A549 (cell line): ENCODE measurements around the gene SSR3.
"Not testable (repeated sequence)": the region's sequence is repeated elsewhere in the genome, so short reads cannot be mapped to it uniquely, and the experiment has no call there.

ENCODE experiments used
- BHLHE40 ChIP-seq: IDR thresholded peaks from 2 replicates; pipeline ENCODE4 v1.6.1; 2012; ENCODE audit warnings: low read depth, low read length, inconsistent platforms
- CBX2 ChIP-seq: fragments of 200-600 bp; sonication (generic); IDR thresholded peaks from 2 replicates; pipeline ENCODE4 v1.6.1; 2016; ENCODE audit warnings: low read depth, mild to moderate bottlenecking, borderline replicate concordance
- CEBPB ChIP-seq, 2 experiments: fragments of >200 bp in 1 of 2; sonication (Bioruptor Twin) in 1 of 2; formaldehyde crosslinking in 1 of 2; IDR thresholded peaks; 2 replicates each; pipeline ENCODE4 v1.6.1; 2012 to 2016
- KDM1A ChIP-seq: fragments of 200-600 bp; sonication (generic); IDR thresholded peaks from 2 replicates; pipeline ENCODE4 v1.6.1; 2016; ENCODE audit warnings: low read depth, mild to moderate bottlenecking
- MAX ChIP-seq: IDR thresholded peaks from 2 replicates; pipeline ENCODE4 v1.6.1; 2012
- NR3C1 ChIP-seq: fragments of >200 bp; sonication (Bioruptor Twin); formaldehyde crosslinking; IDR thresholded peaks from 3 replicates; pipeline ENCODE4 v1.6.1; 2017
- PBX3 ChIP-seq: IDR thresholded peaks from 2 replicates; pipeline ENCODE4 v1.6.1; 2012
- POLR2A ChIP-seq: IDR thresholded peaks from 2 replicates; pipeline ENCODE4 v1.6.1; 2012; ENCODE audit warnings: mild to moderate bottlenecking, low read length
- RAD21 ChIP-seq, 2 experiments: fragments of >200 bp in 1 of 2; sonication (Bioruptor Twin) in 1 of 2; formaldehyde crosslinking in 1 of 2; IDR thresholded peaks in 1 of 2; conservative IDR thresholded peaks in 1 of 2; 2 replicates in 1 of 2; 3 replicates in 1 of 2; pipeline ENCODE4 v1.6.1; 2012 to 2018; ENCODE audit warnings: inconsistent platforms in 1 of 2
- REST ChIP-seq: fragments of 200-600 bp; sonication (generic); IDR thresholded peaks from 2 replicates; pipeline ENCODE4 v1.6.1; 2016; ENCODE audit warnings: antibody characterized with exemption, mild to moderate bottlenecking, moderate library complexity
- USF2 ChIP-seq: fragments of 450-650 bp; IDR thresholded peaks from 2 replicates; pipeline ENCODE4 v1.6.1; 2014; ENCODE audit warnings: antibody characterized with exemption
- TF ChIP-seq, protein P1 (sequence below): fragments of >200 bp; sonication (Bioruptor Twin); formaldehyde crosslinking; IDR thresholded peaks from 3 replicates; pipeline ENCODE4 v1.5.1; 2016

- TF ChIP-seq, protein P1, sequence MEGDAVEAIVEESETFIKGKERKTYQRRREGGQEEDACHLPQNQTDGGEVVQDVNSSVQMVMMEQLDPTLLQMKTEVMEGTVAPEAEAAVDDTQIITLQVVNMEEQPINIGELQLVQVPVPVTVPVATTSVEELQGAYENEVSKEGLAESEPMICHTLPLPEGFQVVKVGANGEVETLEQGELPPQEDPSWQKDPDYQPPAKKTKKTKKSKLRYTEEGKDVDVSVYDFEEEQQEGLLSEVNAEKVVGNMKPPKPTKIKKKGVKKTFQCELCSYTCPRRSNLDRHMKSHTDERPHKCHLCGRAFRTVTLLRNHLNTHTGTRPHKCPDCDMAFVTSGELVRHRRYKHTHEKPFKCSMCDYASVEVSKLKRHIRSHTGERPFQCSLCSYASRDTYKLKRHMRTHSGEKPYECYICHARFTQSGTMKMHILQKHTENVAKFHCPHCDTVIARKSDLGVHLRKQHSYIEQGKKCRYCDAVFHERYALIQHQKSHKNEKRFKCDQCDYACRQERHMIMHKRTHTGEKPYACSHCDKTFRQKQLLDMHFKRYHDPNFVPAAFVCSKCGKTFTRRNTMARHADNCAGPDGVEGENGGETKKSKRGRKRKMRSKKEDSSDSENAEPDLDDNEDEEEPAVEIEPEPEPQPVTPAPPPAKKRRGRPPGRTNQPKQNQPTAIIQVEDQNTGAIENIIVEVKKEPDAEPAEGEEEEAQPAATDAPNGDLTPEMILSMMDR: not testable (repeated sequence)
- TF ChIP-seq PBX3; CBX2; MAX; REST; KDM1A; USF2; POLR2A; RAD21 (conservative IDR thresholded peaks at IDR 0.05 in 1 of 2, IDR thresholded peaks at IDR 0.05 in 1 of 2); CEBPB (IDR thresholded peaks at IDR 0.05); BHLHE40; NR3C1: not testable (repeated sequence)
Measured at GRCh38 chr3:156569016-156569415, 14.1 kb upstream of the SSR3 start.
